KMS-11 (cell line): ENCODE data around the gene FGF11.

Experiments used
- H2AFZ ChIP-seq: fragments of 200-600 bp; sonication (generic); 2 replicates; pipeline ENCODE4 v1.6.1; 2016; ENCODE audit warnings: antibody characterized with exemption, mixed run types, low read depth
- H3K27ac ChIP-seq: fragments of 200-600 bp; sonication (generic); 2 replicates; pipeline ENCODE4 v1.6.1; 2016; ENCODE audit warnings: mild to moderate bottlenecking, mixed run types
- H3K27me3 ChIP-seq: fragments of 200-600 bp; sonication (generic); 2 replicates; pipeline ENCODE4 v1.6.1; 2017; ENCODE audit warnings: mild to moderate bottlenecking, low read depth, mixed run types, moderate library complexity; ENCODE audit not compliant: insufficient read depth
- H3K36me3 ChIP-seq: fragments of 200-600 bp; sonication (generic); 2 replicates; pipeline ENCODE4 v1.6.1; 2017; ENCODE audit warnings: mild to moderate bottlenecking, mixed run types; ENCODE audit not compliant: insufficient read depth
- H3K4me1 ChIP-seq: fragments of 200-600 bp; sonication (generic); 2 replicates; pipeline ENCODE4 v1.6.1; 2016; ENCODE audit warnings: mild to moderate bottlenecking, low read depth, mixed run types; ENCODE audit not compliant: poor library complexity, severe bottlenecking
- H3K4me2 ChIP-seq: fragments of 200-600 bp; sonication (generic); 2 replicates; pipeline ENCODE4 v1.7.0; 2016; ENCODE audit warnings: mild to moderate bottlenecking, mixed run types
- H3K4me3 ChIP-seq: fragments of 200-600 bp; sonication (generic); IDR thresholded peaks from 2 replicates; pipeline ENCODE4 v1.6.1; 2017; ENCODE audit warnings: low read depth, low read length, mixed read lengths; ENCODE audit not compliant: insufficient read depth
- H3K79me2 ChIP-seq: fragments of 200-600 bp; sonication (generic); 2 replicates; pipeline ENCODE4 v1.6.1; 2016; ENCODE audit warnings: low read depth, mixed run types; ENCODE audit not compliant: insufficient read depth
- H3K9ac ChIP-seq: fragments of 200-600 bp; sonication (generic); 2 replicates; pipeline ENCODE4 v1.6.1; 2016; ENCODE audit warnings: mild to moderate bottlenecking, mixed run types
- H4K20me1 ChIP-seq: fragments of 200-600 bp; sonication (generic); 2 replicates; pipeline ENCODE4 v1.6.1; 2016; ENCODE audit warnings: mild to moderate bottlenecking, mixed run types; ENCODE audit not compliant: insufficient read depth
- CTCF ChIP-seq: fragments of 200-600 bp; sonication (generic); conservative IDR thresholded peaks from 2 replicates; pipeline ENCODE4 v1.6.1; 2017; ENCODE audit warnings: low read depth, mild to moderate bottlenecking, antibody characterized with exemption, low read length, moderate library complexity, mixed read lengths

The FGF11 gene

GRCh38 chr17:7393613-7394451, 45.5 kb upstream of the FGF11 start:
- peak overlapping the region; percentile 39; the same call in 1 of the 2 replicates for H3K4me2 ChIP-seq
- H3K9ac ChIP-seq, result peak overlapping the region; percentile 42; the same call in 1 of the 2 replicates
- no peak overlapping the region for H3K27ac ChIP-seq
- peak overlapping the region; percentile 26; the same call in 1 of the 2 replicates for H2AFZ ChIP-seq
- TF ChIP-seq CTCF, result no peak
- H3K4me3 ChIP-seq, result no peak overlapping the region
- no peaks in the 10 kb centered on the region for H3K4me1 ChIP-seq
- no peaks in the 10 kb centered on the region for H3K36me3 ChIP-seq
- no peaks in the 10 kb centered on the region for H3K27me3 ChIP-seq
- H4K20me1 ChIP-seq, result no peaks in the 10 kb centered on the region
- no peaks in the 10 kb centered on the region for H3K79me2 ChIP-seq

GRCh38 chr17:7394452-7395191, 44.7 kb upstream of the FGF11 start, which contains the start of gene PLSCR3:
Gene PLSCR3, minus strand, starts transcription at chr17:7394525. Its CDS starts 415 bp downstream, at chr17:7394110.
- Histone ChIP-seq H3K4me2 (peak within 1 kb of the TSS; percentile 39; the same call in 1 of the 2 replicates), H3K4me1 (no peaks in the 10 kb centered on the region), H3K27me3 (no peaks in the 10 kb centered on the region), H2AFZ (peak within 1 kb of the TSS; percentile 26; the same call in 1 of the 2 replicates), H3K9ac (peak within 1 kb of the TSS; percentile 42; the same call in 1 of the 2 replicates), H3K27ac (peak within 1 kb of the TSS; percentile 53), H3K79me2 (no peaks in the 10 kb centered on the region), H3K36me3 (no peaks in the 10 kb centered on the region), H4K20me1 (no peaks in the 10 kb centered on the region), H3K4me3 (no peak within 1 kb of the TSS)
- TF ChIP-seq CTCF, result no peak

GRCh38 chr17:7396147-7396546, 43.2 kb upstream of the FGF11 start:
- Histone ChIP-seq H3K9ac (no peak overlapping the region), H3K27ac (no peak overlapping the region), H3K27me3 (no peaks in the 10 kb centered on the region), H3K4me3 (no peak overlapping the region), H2AFZ (no peak overlapping the region), H3K4me1 (no peaks in the 10 kb centered on the region), H3K4me2 (no peak overlapping the region), H4K20me1 (no peaks in the 10 kb centered on the region), H3K36me3 (no peaks in the 10 kb centered on the region), H3K79me2 (no peaks in the 10 kb centered on the region)
- no peak for TF ChIP-seq CTCF

- Histone ChIP-seq H3K27ac (no peak overlapping the region), H3K79me2 (no peaks in the 10 kb centered on the region), H4K20me1 (no peaks in the 10 kb centered on the region), H3K36me3 (no peaks in the 10 kb centered on the region), H3K4me1 (no peaks in the 10 kb centered on the region), H2AFZ (no peak overlapping the region), H3K4me3 (no peak overlapping the region), H3K9ac (no peak overlapping the region), H3K4me2 (no peak overlapping the region), H3K27me3 (no peaks in the 10 kb centered on the region)
- TF ChIP-seq CTCF, result no peak
Observed at GRCh38 chr17:7398612-7399011, 40.7 kb upstream of the FGF11 start.
